Ishikawa (cell line): ENCODE measurements around the gene AGAP2.

Experiments used
- CREB1 ChIP-seq: IDR thresholded peaks from 2 replicates; pipeline ENCODE4 v1.6.1; 2012; ENCODE audit warnings: low read depth
- EGR1 ChIP-seq: IDR thresholded peaks from 2 replicates; pipeline ENCODE4 v1.6.1; 2012
- EP300 ChIP-seq: IDR thresholded peaks from 2 replicates; pipeline ENCODE4 v1.6.1; 2012; ENCODE audit warnings: borderline replicate concordance
- NFIC ChIP-seq: IDR thresholded peaks from 2 replicates; pipeline ENCODE4 v1.6.1; 2012
- RAD21 ChIP-seq: IDR thresholded peaks from 2 replicates; pipeline ENCODE4 v1.6.1; 2012; ENCODE audit warnings: low read depth
- REST ChIP-seq: IDR thresholded peaks from 2 replicates; pipeline ENCODE4 v1.6.1; 2012; ENCODE audit warnings: low read depth, mild to moderate bottlenecking
- TEAD4 ChIP-seq: IDR thresholded peaks from 2 replicates; pipeline ENCODE4 v1.6.1; 2012
- YY1 ChIP-seq: IDR thresholded peaks from 2 replicates; pipeline ENCODE4 v1.6.1; 2012; ENCODE audit warnings: low read depth
- ZBTB7A ChIP-seq: IDR thresholded peaks from 2 replicates; pipeline ENCODE4 v1.6.1; 2012; ENCODE audit warnings: low read depth
- TF ChIP-seq, protein P1 (sequence below): IDR thresholded peaks from 2 replicates; pipeline ENCODE4 v1.6.1; 2012
- TF ChIP-seq, protein P2 (sequence below): IDR thresholded peaks from 2 replicates; pipeline ENCODE4 v1.6.1; 2012

DNA sequence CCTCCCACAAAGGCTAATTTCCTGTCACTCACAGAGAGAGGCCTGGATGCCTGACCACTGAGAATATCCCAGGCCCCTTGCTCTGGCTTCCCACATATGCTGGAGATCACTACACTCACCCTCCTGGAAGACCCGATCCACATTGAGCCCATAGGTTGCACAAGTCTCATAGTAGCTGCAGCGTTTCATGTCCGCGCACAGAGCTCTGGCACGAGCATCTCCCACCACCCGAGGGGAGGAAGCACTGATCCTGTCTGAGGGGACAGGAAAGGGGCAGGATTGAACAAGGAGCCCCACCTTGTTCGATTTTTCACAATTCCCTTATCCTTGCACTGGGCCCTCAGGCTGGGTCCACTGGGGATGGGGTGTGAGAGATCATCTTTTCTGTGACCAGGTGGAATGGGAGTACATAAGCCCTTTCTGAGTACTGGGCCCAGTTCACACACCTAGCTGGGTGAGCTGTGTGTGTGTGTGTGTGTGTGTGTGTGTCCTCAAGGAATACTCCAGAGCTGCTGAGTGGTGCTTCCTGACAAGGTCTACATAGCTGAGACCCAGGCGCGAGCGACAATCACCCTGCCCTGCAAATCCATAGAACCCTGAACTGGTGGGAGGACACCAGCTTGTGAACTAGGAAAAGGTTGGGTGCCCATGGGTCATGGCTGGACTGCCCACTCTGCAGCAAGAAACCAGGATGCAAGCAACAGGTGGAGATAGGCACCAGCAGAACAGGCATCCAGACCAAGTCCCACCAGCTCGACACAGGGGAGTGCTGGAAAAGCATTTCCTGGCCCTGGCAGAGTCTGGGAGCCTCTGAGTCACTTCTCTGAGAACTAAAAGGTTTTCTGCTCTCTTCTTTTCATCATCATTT lies 5.6 kb downstream of the AGAP2 start:
- no peak for TF ChIP-seq YY1
- TF ChIP-seq EP300, result no peak
- TF ChIP-seq NFIC, result no peak
- TF ChIP-seq, protein P1, sequence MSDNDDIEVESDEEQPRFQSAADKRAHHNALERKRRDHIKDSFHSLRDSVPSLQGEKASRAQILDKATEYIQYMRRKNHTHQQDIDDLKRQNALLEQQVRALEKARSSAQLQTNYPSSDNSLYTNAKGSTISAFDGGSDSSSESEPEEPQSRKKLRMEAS, result no peak
- no peak for TF ChIP-seq REST
- no peak for TF ChIP-seq RAD21
- no peak for TF ChIP-seq ZBTB7A
- TF ChIP-seq, protein P2, sequence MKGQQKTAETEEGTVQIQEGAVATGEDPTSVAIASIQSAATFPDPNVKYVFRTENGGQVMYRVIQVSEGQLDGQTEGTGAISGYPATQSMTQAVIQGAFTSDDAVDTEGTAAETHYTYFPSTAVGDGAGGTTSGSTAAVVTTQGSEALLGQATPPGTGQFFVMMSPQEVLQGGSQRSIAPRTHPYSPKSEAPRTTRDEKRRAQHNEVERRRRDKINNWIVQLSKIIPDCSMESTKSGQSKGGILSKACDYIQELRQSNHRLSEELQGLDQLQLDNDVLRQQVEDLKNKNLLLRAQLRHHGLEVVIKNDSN, result no peak
- TF ChIP-seq CREB1, result no peak
- TF ChIP-seq TEAD4, result no peak
- no peak for TF ChIP-seq EGR1
